Aorta (tissue), 4 donors: ENCODE data around the gene SUDS3. TPM values are rescaled to one million over a fixed set of nuclear protein-coding genes. Genes with fewer than 3 reads are reported as not detected.

Experiments
- polyA plus RNA-seq, 2 donors: library from polyadenylated mRNA; stranded (reverse); fragments of 200-250 nt; gene quantifications; one replicate each; pipeline ENCODE4 v1.2.3, GENCODE V29; 2013
- total RNA-seq, 2 donors: library from RNA; stranded (reverse); fragmentation: NEBNext Ultra II Directional; extraction: Animal tissue kit (Norgen Biotek cat#: 25700); gene quantifications; one replicate each; pipeline ENCODE4 v1.2.1, GENCODE V29; 2021
- donor health status: healthy with polysubstance abuse.
- donor health status: Bipolar disorder and iron deficiency.
- donor health status: DM: no; HTN: no; CAD: no.
- donor health status: DM: yes; HTN: yes; CAD: no.

The SUDS3 gene
- total and polyA plus RNA-seq, 4 donors, result 14.2 to 32.4 (median 20.9) TPM

Other genes starting within 250 kb of the SUDS3 start
- 100 to 1,000 TPM; 122 to 155 TPM for gene PEBP1, start 240.4 kb upstream of the SUDS3 start, total RNA-seq
- 100 to 1,000 TPM; 274 to 532 TPM for gene PEBP1, start 240.4 kb upstream of the SUDS3 start, polyA plus RNA-seq
- 10 to 100 TPM; 31.1 to 45.4 TPM for gene TAOK3, start 3.6 kb upstream of the SUDS3 start, total RNA-seq
- gene TAOK3, start 3.6 kb upstream of the SUDS3 start, polyA plus RNA-seq, result 10 to 100 TPM; 14.9 to 30.9 TPM